RWPE2 (cell line): ENCODE data around the gene DARS1.

Experiments
- ATAC-seq: fragments of 200-7000 bp; cut with Tn5 transposase; 3 replicates; pipeline ENCODE4 v1.9.1; 2021; ENCODE audit warnings: low read depth
- DNase-seq: peaks from one replicate; pipeline ENCODE4 v3.0.0-alpha.2; 2020; ENCODE audit warnings: low spot score
- H3K27ac ChIP-seq: fragments of 450-650 bp; 2 replicates; pipeline ENCODE4 v1.5.1; 2017; ENCODE audit warnings: mild to moderate bottlenecking; ENCODE audit not compliant: poor library complexity, severe bottlenecking
- H3K27me3 ChIP-seq: fragments of 250-450 bp; sonication (Bioruptor Pico); 2 replicates; pipeline ENCODE4 v1.5.1; 2021; ENCODE audit warnings: mild to moderate bottlenecking, moderate library complexity; ENCODE audit not compliant: insufficient read depth, poor library complexity, severe bottlenecking
- H3K36me3 ChIP-seq: fragments of 250-450 bp; sonication (Bioruptor Pico); 2 replicates; pipeline ENCODE4 v1.5.1; 2020; ENCODE audit warnings: low read depth, mild to moderate bottlenecking, moderate library complexity
- H3K4me1 ChIP-seq: fragments of 250-450 bp; sonication (Bioruptor Pico); 2 replicates; pipeline ENCODE4 v1.5.1; 2021; ENCODE audit warnings: mild to moderate bottlenecking, moderate library complexity; ENCODE audit not compliant: insufficient read depth, poor library complexity, severe bottlenecking
- H3K4me3 ChIP-seq: fragments of 250-450 bp; sonication (Bioruptor Pico); 2 replicates; pipeline ENCODE4 v1.5.1; 2021; ENCODE audit warnings: mild to moderate bottlenecking, moderate library complexity; ENCODE audit not compliant: severe bottlenecking
- H3K9me3 ChIP-seq: fragments of 250-450 bp; sonication (Bioruptor Pico); 2 replicates; pipeline ENCODE4 v1.5.1; 2021; ENCODE audit warnings: mild to moderate bottlenecking, moderate library complexity; ENCODE audit not compliant: severe bottlenecking
- TF ChIP-seq, protein P1 (sequence below): fragments of 450-650 bp; IDR thresholded peaks from one replicate; pipeline ENCODE4 v1.5.1; 2017; ENCODE audit warnings: mild to moderate bottlenecking, moderate library complexity; ENCODE audit not compliant: poor library complexity, severe bottlenecking

Gene DARS1

GRCh38 chr2:136022396-136023146 is 37.1 kb upstream of the DARS1 start:
- H3K27ac ChIP-seq = no peak overlapping the region
- TF ChIP-seq, protein P1, sequence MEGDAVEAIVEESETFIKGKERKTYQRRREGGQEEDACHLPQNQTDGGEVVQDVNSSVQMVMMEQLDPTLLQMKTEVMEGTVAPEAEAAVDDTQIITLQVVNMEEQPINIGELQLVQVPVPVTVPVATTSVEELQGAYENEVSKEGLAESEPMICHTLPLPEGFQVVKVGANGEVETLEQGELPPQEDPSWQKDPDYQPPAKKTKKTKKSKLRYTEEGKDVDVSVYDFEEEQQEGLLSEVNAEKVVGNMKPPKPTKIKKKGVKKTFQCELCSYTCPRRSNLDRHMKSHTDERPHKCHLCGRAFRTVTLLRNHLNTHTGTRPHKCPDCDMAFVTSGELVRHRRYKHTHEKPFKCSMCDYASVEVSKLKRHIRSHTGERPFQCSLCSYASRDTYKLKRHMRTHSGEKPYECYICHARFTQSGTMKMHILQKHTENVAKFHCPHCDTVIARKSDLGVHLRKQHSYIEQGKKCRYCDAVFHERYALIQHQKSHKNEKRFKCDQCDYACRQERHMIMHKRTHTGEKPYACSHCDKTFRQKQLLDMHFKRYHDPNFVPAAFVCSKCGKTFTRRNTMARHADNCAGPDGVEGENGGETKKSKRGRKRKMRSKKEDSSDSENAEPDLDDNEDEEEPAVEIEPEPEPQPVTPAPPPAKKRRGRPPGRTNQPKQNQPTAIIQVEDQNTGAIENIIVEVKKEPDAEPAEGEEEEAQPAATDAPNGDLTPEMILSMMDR = no peak
- H3K36me3 ChIP-seq = no peaks in the 10 kb centered on the region
- H3K4me3 ChIP-seq = no peak overlapping the region
- DNase-seq = no peak
- H3K4me1 ChIP-seq = no peaks in the 10 kb centered on the region
- H3K27me3 ChIP-seq = no peaks in the 10 kb centered on the region
- no peak for ATAC-seq
- no peaks in the 10 kb centered on the region for H3K9me3 ChIP-seq

DNA sequence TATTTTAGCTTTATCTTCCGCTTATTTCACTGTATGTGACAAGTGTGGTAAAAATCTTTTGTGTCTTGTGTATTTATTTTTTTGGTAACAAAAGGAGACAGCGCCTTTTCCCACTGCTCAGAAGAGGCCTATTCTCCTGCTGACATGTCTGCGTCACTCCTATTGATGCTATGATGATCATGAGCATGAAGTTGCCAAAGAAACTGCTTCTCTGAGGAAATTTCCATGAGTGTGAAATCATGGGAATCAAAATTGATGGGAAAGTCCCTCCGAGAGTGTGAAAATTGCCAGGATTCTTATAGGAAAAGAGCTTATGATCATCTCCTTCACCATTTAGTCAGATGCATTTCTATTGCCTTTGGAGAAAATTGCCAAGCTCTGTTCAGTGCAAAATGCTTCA is 36.5 kb upstream of the DARS1 start:
- Histone ChIP-seq H3K4me1 (no peaks in the 10 kb centered on the region), H3K27ac (no peak overlapping the region), H3K27me3 (no peaks in the 10 kb centered on the region), H3K36me3 (no peaks in the 10 kb centered on the region), H3K4me3 (no peak overlapping the region), H3K9me3 (no peaks in the 10 kb centered on the region)
- DNase-seq (no peak), ATAC-seq (no peak)
- TF ChIP-seq, protein P1 = no peak

DNA sequence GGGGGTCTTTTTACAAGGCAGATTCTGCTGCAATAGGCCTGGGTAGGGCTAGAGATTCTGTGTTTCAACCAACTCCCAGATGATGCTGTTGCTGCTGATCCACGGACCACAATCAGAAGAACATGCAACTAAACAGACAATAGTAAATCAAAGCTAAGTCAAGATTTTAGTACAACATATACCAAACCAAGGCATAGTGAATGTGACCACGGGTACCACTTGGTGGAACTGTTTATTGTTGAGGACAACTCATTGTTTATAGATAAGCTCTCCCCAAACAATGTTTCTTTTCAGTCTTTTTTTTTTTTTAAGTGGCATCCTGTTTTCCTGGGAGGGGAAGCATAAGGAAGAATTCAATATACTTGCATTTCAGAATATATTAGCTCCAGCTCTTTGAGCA is 36.0 kb upstream of the DARS1 start:
- Histone ChIP-seq H3K9me3 (no peaks in the 10 kb centered on the region), H3K4me1 (no peaks in the 10 kb centered on the region), H3K4me3 (no peak overlapping the region), H3K27ac (no peak overlapping the region), H3K27me3 (no peaks in the 10 kb centered on the region), H3K36me3 (no peaks in the 10 kb centered on the region)
- no peak for DNase-seq
- no peak for ATAC-seq
- TF ChIP-seq, protein P1 = no peak

- Histone ChIP-seq H3K27ac (no peak overlapping the region), H3K36me3 (no peaks in the 10 kb centered on the region)
- no peak for ATAC-seq
Observed at GRCh38 chr2:136020831-136021230, 35.4 kb upstream of the DARS1 start.

GRCh38 chr2:136019825-136020224 is 34.4 kb upstream of the DARS1 start:
- ATAC-seq (no peak), DNase-seq (no peak)
- TF ChIP-seq, protein P1 = no peak
- Histone ChIP-seq H3K27ac (no peak overlapping the region), H3K9me3 (no peaks in the 10 kb centered on the region), H3K4me1 (no peaks in the 10 kb centered on the region), H3K4me3 (no peak overlapping the region), H3K36me3 (no peaks in the 10 kb centered on the region), H3K27me3 (no peaks in the 10 kb centered on the region)

More at GRCh38 chr2:136020831-136021230, 35.4 kb upstream of the DARS1 start:
- no peak overlapping the region for H3K4me3 ChIP-seq
- H3K27me3 ChIP-seq = no peaks in the 10 kb centered on the region
- no peak for DNase-seq
- H3K4me1 ChIP-seq = no peaks in the 10 kb centered on the region
- H3K9me3 ChIP-seq = no peaks in the 10 kb centered on the region
- TF ChIP-seq, protein P1 = no peak
